ENCODE data around the gene SETX.

DNA sequence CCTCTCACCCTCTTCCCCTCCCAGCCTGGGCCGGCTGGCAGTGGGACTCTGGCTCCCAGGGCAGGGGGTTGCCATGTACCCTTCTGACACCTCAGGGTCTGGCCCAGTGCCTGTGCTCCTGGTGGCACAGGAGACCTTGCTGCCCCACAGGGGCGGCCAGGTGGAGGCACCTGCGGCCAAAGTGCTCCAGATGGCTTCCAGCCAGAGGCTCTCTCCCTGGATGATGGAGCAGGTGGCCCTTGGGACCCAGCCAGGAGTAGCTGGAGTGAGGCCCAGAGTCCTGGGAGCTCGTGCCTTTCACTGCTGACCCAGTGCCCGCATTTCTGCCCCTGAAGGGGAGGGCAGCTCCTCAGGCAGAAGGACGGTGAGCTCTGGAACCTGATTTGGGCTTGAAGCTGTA lies 105.7 kb downstream of the SETX start:
- TF ChIP-seq, protein P1, sequence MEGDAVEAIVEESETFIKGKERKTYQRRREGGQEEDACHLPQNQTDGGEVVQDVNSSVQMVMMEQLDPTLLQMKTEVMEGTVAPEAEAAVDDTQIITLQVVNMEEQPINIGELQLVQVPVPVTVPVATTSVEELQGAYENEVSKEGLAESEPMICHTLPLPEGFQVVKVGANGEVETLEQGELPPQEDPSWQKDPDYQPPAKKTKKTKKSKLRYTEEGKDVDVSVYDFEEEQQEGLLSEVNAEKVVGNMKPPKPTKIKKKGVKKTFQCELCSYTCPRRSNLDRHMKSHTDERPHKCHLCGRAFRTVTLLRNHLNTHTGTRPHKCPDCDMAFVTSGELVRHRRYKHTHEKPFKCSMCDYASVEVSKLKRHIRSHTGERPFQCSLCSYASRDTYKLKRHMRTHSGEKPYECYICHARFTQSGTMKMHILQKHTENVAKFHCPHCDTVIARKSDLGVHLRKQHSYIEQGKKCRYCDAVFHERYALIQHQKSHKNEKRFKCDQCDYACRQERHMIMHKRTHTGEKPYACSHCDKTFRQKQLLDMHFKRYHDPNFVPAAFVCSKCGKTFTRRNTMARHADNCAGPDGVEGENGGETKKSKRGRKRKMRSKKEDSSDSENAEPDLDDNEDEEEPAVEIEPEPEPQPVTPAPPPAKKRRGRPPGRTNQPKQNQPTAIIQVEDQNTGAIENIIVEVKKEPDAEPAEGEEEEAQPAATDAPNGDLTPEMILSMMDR (IDR thresholded peaks at IDR 0.05; ENCODE audit: insufficient read depth, low read length, poor library complexity, severe bottlenecking), result no peak
- no peak for TF ChIP-seq EZH2phosphoT487 (conservative IDR thresholded peaks at IDR 0.05; ENCODE audit: low read length)

All from SU-DHL-6 (cell line).